RWPE2 (cell line): Measurements from ENCODE around the gene CD82.

Source experiments
- ATAC-seq: fragments of 200-7000 bp; cut with Tn5 transposase; 3 replicates; pipeline ENCODE4 v1.9.1; 2021; ENCODE audit warnings: low read depth
- DNase-seq: peaks from one replicate; pipeline ENCODE4 v3.0.0-alpha.2; 2020; ENCODE audit warnings: low spot score
- H3K27ac ChIP-seq: fragments of 450-650 bp; 2 replicates; pipeline ENCODE4 v1.5.1; 2017; ENCODE audit warnings: mild to moderate bottlenecking; ENCODE audit not compliant: poor library complexity, severe bottlenecking
- H3K27me3 ChIP-seq: fragments of 250-450 bp; sonication (Bioruptor Pico); 2 replicates; pipeline ENCODE4 v1.5.1; 2021; ENCODE audit warnings: mild to moderate bottlenecking, moderate library complexity; ENCODE audit not compliant: insufficient read depth, poor library complexity, severe bottlenecking
- H3K36me3 ChIP-seq: fragments of 250-450 bp; sonication (Bioruptor Pico); 2 replicates; pipeline ENCODE4 v1.5.1; 2020; ENCODE audit warnings: low read depth, mild to moderate bottlenecking, moderate library complexity
- H3K4me1 ChIP-seq: fragments of 250-450 bp; sonication (Bioruptor Pico); 2 replicates; pipeline ENCODE4 v1.5.1; 2021; ENCODE audit warnings: mild to moderate bottlenecking, moderate library complexity; ENCODE audit not compliant: insufficient read depth, poor library complexity, severe bottlenecking
- H3K4me3 ChIP-seq: fragments of 250-450 bp; sonication (Bioruptor Pico); 2 replicates; pipeline ENCODE4 v1.5.1; 2021; ENCODE audit warnings: mild to moderate bottlenecking, moderate library complexity; ENCODE audit not compliant: severe bottlenecking
- H3K9me3 ChIP-seq: fragments of 250-450 bp; sonication (Bioruptor Pico); 2 replicates; pipeline ENCODE4 v1.5.1; 2021; ENCODE audit warnings: mild to moderate bottlenecking, moderate library complexity; ENCODE audit not compliant: severe bottlenecking
- TF ChIP-seq, protein P1 (sequence below): fragments of 450-650 bp; IDR thresholded peaks from one replicate; pipeline ENCODE4 v1.5.1; 2017; ENCODE audit warnings: mild to moderate bottlenecking, moderate library complexity; ENCODE audit not compliant: poor library complexity, severe bottlenecking

CD82 gene, protein sequence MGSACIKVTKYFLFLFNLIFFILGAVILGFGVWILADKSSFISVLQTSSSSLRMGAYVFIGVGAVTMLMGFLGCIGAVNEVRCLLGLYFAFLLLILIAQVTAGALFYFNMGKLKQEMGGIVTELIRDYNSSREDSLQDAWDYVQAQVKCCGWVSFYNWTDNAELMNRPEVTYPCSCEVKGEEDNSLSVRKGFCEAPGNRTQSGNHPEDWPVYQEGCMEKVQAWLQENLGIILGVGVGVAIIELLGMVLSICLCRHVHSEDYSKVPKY

GRCh38 chr11:44565211-44565952 lies at the start of gene CD82:
Gene CD82, plus strand, starts transcription at chr11:44565663. Its CDS starts 29,000 bp downstream, at chr11:44594663.
- Histone ChIP-seq H3K9me3 (no peaks in the 10 kb centered on the region), H3K27ac (peak within 1 kb of the TSS; percentile 96), H3K4me1 (peaks cover 48% of the 10 kb centered on the region), H3K27me3 (no peaks in the 10 kb centered on the region), H3K36me3 (peaks cover 5% of the 10 kb centered on the region; the same call in 1 of the 2 replicates), H3K4me3 (peak within 1 kb of the TSS; percentile 54)
- peak; percentile 71 for ATAC-seq
- DNase-seq: peak; percentile 100
- TF ChIP-seq, protein P1, sequence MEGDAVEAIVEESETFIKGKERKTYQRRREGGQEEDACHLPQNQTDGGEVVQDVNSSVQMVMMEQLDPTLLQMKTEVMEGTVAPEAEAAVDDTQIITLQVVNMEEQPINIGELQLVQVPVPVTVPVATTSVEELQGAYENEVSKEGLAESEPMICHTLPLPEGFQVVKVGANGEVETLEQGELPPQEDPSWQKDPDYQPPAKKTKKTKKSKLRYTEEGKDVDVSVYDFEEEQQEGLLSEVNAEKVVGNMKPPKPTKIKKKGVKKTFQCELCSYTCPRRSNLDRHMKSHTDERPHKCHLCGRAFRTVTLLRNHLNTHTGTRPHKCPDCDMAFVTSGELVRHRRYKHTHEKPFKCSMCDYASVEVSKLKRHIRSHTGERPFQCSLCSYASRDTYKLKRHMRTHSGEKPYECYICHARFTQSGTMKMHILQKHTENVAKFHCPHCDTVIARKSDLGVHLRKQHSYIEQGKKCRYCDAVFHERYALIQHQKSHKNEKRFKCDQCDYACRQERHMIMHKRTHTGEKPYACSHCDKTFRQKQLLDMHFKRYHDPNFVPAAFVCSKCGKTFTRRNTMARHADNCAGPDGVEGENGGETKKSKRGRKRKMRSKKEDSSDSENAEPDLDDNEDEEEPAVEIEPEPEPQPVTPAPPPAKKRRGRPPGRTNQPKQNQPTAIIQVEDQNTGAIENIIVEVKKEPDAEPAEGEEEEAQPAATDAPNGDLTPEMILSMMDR: peak; percentile 24

DNA sequence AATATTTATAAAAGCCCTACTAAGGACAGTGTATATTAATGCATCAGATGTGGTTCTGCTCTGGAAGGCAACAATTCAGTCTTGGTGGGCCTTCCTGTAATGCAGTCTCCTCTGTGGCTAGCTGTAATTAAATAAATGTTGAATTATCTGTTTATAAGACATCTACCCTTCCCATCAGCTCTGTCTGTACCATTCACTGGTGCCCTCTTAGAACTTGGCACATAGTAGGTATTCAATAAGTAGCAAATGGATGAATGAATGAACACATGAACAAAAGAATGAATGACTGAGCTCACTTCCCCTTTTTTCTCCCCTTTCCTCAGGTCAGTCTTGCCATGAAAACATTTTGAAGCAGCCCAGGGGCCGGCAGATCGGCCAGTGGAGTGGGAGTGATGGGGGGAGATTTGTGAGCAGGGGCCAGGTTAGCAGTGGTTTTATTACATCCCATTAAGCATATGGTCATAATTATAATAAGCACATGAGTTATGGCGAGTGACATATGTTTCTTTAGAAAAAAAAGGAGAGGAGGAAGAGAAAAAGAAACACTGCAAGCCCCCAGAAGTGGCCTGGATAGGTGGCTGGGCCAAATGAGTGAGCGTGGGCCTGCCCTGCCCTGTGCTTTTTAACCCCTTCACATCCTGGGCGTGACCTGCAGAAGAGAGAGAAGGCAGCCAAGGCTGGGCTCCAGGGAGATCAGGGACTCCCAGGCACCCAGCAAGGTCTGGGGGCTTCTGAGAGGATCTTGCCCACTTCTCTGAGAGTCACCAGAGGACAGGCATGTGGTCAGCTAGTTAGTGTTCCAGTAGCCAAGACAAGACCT lies 48.6 kb upstream of the CD82 start:
- no peak for ATAC-seq
- Histone ChIP-seq H3K9me3 (no peaks in the 10 kb centered on the region), H3K4me1 (no peaks in the 10 kb centered on the region), H3K4me3 (no peak overlapping the region), H3K27me3 (no peaks in the 10 kb centered on the region), H3K27ac (no peak overlapping the region), H3K36me3 (no peaks in the 10 kb centered on the region)
- TF ChIP-seq, protein P1: no peak
- DNase-seq: no peak

DNA sequence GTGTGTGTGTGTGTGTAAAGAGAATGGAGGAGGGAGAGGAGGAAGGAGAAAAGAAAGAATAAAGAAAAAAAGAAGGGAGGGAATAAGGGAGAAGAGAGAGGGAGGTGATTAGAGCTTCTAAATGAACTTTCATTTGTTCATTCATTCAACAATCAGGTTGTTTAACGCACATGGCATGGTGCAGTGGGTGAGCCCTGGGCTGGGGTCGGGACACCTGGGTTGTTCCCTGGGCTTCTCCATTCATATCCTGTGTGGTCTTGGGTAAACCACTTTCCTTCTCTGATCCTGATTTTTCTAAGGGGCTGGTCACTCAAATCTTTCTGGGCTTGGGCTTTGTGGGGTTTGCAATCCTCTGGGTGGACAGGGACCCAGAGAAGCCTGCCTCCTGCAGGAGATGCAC lies 47.9 kb upstream of the CD82 start:
- H3K27me3 ChIP-seq: no peaks in the 10 kb centered on the region
- no peak overlapping the region for H3K4me3 ChIP-seq
- H3K4me1 ChIP-seq: no peaks in the 10 kb centered on the region
- H3K27ac ChIP-seq: no peak overlapping the region
- DNase-seq (no peak), ATAC-seq (no peak)
- TF ChIP-seq, protein P1: no peak
- H3K36me3 ChIP-seq: no peaks in the 10 kb centered on the region
- no peaks in the 10 kb centered on the region for H3K9me3 ChIP-seq

- TF ChIP-seq, protein P1: no peak
- H3K4me3 ChIP-seq: no peak overlapping the region
- no peaks in the 10 kb centered on the region for H3K36me3 ChIP-seq
- DNase-seq: no peak
- no peaks in the 10 kb centered on the region for H3K9me3 ChIP-seq
- ATAC-seq: no peak
- no peak overlapping the region for H3K27ac ChIP-seq
- no peaks in the 10 kb centered on the region for H3K27me3 ChIP-seq
- no peaks in the 10 kb centered on the region for H3K4me1 ChIP-seq
Observed at GRCh38 chr11:44518968-44519550, 46.4 kb upstream of the CD82 start.
